ES-I3 (cell line): ENCODE measurements around the gene SPTLC2.
"Not testable (repeated sequence)": the region's sequence is repeated elsewhere in the genome, so short reads cannot be mapped to it uniquely, and the experiment has no call there.

Experiments used
- H3K36me3 ChIP-seq: 2 replicates; pipeline ENCODE4 v1.6.1; 2013; ENCODE audit warnings: mild to moderate bottlenecking, low read length, control low read depth, moderate library complexity; ENCODE audit not compliant: insufficient read depth
- H3K4me1 ChIP-seq: 2 replicates; pipeline ENCODE4 v1.6.1; 2013; ENCODE audit warnings: mild to moderate bottlenecking, control low read depth, low read length; ENCODE audit not compliant: insufficient read depth
- H3K9ac ChIP-seq: 2 replicates; pipeline ENCODE4 v1.6.1; 2013; ENCODE audit warnings: low read depth, mild to moderate bottlenecking, low read length, moderate library complexity
- H3K9me3 ChIP-seq: 2 replicates; pipeline ENCODE4 v1.6.1; 2013; ENCODE audit warnings: mild to moderate bottlenecking, low read length, moderate library complexity; ENCODE audit not compliant: control insufficient read depth, insufficient read depth

SPTLC2 gene

DNA sequence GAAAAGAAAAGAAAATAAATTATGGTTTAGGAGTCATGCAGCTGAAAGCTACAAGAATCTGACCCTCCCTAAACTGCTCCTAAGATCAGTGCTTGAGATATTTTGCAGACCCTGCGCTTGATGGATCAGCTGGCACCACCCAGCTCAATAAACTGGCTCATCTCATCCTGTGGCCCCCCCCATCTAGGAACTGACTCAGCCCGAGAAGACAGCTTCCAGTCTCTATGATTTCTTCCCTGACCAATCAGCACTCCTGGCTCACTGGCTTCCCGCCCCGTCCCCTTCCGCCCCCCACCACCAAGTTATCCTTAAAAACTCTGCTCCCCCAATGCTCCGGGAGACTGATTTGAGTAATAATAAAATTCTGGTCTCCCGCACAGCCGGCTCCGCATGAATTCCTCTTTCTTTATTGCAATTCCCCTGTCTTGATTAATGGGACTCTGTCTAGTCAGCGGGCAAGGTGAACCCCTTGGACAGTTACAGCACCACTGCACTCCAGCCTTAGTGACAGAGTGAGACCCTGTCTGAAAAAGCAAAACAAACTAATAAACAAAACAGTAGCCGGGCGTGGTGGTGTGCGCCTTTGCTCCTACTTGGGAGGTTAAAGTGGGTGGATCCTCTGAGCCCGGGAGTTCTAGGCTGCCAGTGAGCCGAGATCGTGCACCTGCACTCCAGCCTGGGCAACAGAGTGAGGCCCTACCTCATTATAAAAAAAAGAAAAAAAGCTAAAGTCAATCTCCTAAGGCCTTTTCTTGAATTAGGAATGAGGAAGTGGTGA is 24.5 kb upstream of the SPTLC2 start:
- Histone ChIP-seq H3K36me3 (no peaks in the 10 kb centered on the region), H3K9me3 (no peaks in the 10 kb centered on the region), H3K9ac (no peak overlapping the region), H3K4me1 (no peaks in the 10 kb centered on the region; the same call in 1 of the 2 replicates)

DNA sequence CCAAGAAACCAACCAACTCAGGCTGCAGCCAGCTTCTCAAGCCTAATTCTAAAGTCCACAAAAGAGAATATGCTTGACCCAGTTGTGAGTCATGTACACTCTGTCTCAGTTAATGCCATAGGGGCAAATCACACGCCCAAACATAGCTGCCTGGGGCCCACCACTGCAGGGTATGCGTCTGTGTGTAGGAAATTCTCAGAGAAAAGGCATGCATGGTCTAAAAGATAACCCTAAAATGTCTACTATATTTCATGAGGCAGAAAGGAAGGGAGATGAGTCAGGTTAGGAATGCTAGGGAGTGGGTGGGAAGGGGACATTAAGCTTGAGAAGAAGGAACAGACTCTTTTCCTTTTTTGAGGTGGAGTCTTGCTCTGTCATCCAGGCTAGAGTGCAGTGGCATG is 22.3 kb upstream of the SPTLC2 start:
- Histone ChIP-seq H3K9ac (no peak overlapping the region), H3K4me1 (no peaks in the 10 kb centered on the region; the same call in 1 of the 2 replicates)

DNA sequence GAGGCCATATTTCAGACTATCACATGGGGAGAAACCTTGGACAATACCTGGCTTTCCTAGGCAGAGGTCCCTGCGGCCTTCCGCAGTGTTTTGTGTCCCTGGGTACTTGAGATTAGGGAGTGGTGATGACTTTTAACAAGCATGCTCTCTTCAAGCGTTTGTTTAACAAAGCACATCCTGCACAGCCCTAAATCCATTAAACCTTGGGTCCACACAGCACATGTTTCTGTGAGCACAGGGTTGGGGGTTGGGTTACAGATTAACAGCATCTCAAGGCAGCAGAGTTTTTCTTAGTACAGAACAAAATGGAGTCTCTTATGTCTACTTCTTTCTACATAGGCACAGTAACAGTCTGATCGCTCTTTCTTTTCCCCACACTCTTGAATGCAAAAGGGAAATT is 19.4 kb upstream of the SPTLC2 start:
- not testable (repeated sequence) for H3K9ac ChIP-seq, H3K36me3 ChIP-seq, H3K4me1 ChIP-seq
- H3K9me3 ChIP-seq: peaks cover 18% of the 10 kb centered on the region; the same call in 1 of the 2 replicates

More for the DNA sequence above, 22.3 kb upstream of the SPTLC2 start:
- H3K36me3 ChIP-seq: no peaks in the 10 kb centered on the region
- H3K9me3 ChIP-seq: peaks cover 6% of the 10 kb centered on the region; the same call in 1 of the 2 replicates

DNA sequence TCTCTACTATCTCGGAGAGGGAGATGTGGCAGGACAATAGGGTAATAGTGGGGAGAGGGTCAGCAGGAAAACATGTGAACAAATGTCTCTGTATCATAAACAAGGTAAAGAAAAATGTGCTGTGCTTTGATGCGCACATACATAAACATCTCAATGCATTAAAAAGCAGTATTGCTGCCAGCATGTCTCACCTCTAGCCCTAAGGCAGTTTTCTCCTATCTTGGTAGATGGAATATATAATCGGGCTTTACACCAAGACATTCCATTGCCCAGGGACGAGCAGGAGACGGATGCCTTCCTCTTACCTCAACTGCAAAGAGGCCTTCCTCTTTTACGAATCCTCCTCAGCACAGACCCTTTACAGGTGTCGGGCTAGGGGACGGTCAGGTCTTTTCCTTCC is 19.0 kb upstream of the SPTLC2 start:
- H3K9me3 ChIP-seq: peaks cover 18% of the 10 kb centered on the region; the same call in 1 of the 2 replicates
- not testable (repeated sequence) for H3K9ac ChIP-seq, H3K36me3 ChIP-seq, H3K4me1 ChIP-seq

DNA sequence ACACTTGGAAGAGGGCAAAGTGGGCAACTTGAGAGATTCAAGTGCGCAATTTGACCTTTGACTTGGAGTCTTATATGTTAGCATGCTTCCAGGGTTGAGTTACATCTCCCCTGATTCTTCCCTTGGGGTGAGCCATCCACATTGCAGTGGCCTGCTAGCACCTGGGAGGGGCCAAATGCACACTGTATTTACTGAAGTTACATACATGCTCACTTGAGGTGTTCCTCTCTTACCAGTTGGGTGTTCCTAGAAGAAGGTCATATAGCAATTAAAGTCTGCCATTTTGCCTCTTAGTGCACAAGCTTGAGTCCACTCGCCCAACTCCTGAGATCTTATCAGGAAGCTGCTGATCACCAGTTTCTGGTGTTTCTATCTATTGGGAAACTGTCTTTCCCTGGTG is 13.7 kb upstream of the SPTLC2 start:
- no peak overlapping the region for H3K9ac ChIP-seq
- peaks cover 18% of the 10 kb centered on the region; the same call in 1 of the 2 replicates for H3K9me3 ChIP-seq
- H3K4me1 ChIP-seq: no peaks in the 10 kb centered on the region
- H3K36me3 ChIP-seq: no peaks in the 10 kb centered on the region

DNA sequence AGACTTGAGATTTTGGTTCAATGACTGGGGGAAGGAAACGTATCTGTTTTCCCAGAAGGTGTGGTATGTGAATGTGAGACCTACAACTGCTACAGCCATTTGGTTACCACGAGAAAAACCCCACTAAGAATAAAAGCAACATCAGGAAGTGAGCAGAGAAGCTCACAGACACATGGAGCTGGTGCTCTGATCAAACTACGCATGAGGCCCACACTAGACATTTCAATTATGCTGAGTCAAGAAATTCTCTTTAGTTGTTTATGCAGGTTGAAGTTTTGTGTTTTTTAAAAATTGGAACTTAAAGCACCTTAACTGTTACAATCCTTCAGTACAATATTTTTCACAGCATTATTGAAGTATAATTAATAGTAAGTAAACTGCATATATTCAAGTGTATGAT is 8.9 kb upstream of the SPTLC2 start:
- no peaks in the 10 kb centered on the region for H3K4me1 ChIP-seq
- H3K9me3 ChIP-seq: no peaks in the 10 kb centered on the region
- H3K9ac ChIP-seq: no peak overlapping the region
- H3K36me3 ChIP-seq: no peaks in the 10 kb centered on the region

DNA sequence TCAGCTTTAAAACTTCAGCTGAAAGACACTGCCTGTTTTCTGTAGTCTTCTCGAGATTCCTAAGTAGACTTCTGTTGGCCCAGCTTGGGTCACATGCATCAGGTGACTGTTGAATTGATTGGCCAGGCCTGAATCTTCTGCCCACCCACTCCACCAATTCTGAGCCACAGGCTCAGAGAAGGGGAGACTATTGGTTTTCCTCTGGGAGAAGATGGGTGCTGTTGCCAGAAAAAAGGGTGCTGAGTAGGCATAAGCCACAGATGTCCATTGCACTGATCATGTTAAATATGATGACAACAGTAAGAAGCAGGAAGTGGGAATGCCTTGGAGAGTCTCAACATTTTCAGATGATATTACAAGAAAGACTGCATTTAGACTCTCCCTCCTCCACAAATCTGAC is 6.8 kb upstream of the SPTLC2 start:
- Histone ChIP-seq H3K9me3 (no peaks in the 10 kb centered on the region), H3K9ac (no peak overlapping the region), H3K36me3 (no peaks in the 10 kb centered on the region), H3K4me1 (no peaks in the 10 kb centered on the region)

DNA sequence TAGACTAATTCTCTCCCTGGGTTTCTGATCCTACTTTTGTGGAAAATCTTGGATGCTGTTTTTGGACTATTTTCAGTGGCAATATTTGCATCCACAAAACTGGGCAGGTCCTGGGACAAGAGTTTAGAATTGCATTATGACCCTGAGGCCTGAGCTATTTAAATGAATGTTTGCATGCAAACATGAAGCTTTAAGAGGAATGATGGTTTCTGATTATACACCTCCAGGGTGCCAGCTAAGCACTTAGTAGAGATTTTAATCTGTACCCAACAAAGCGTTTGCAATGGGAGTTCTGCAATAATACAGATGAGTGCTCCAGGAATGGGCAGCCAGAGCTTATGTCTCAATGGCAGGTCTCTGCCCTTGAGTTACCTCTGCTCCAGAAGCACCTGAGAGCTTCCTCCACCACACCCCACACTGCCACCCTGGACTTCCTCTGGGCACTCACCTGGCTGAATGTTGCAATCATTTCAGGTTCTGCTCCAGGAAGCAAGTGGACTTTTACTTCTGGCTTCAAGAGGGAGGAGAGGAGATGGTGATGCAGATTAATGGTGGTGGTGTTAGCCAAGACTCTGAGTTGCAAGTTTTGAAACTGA is 6.0 kb upstream of the SPTLC2 start:
- Histone ChIP-seq H3K9ac (no peak overlapping the region), H3K36me3 (no peaks in the 10 kb centered on the region), H3K9me3 (no peaks in the 10 kb centered on the region), H3K4me1 (no peaks in the 10 kb centered on the region; the same call in 1 of the 2 replicates)

DNA sequence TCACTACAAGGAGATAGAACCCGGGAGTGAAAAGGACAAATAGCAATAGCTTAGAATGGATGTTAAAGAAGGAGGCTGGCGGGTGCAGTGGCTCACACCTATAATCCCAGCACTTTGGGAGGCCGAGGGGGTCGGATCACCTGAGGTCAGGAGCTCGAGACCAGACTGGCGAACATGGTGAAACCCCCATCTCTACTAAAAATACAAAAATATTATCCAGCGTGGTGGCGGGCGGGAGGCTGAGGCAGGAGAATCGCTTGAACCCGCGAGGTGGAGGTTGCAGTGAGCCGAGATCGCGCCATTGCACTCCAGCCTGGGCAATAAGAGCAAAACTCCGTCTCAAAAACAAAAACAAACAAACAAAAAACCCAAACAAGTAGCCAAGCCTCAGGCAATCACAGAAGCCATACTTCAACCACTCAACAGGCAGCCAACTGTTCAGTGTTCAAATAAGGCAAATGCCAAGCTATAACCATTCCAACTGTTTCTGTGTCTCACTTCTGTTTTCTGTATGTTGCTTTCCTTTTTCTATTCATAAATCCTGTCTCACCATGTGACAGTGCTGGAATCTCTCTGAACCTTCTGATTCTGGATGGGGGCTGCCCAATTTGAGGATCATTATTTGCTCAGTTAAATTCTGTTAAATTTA is 3.9 kb upstream of the SPTLC2 start:
- Histone ChIP-seq H3K9me3 (no peaks in the 10 kb centered on the region), H3K36me3 (no peaks in the 10 kb centered on the region), H3K4me1 (no peaks in the 10 kb centered on the region; the same call in 1 of the 2 replicates), H3K9ac (no peak overlapping the region)

DNA sequence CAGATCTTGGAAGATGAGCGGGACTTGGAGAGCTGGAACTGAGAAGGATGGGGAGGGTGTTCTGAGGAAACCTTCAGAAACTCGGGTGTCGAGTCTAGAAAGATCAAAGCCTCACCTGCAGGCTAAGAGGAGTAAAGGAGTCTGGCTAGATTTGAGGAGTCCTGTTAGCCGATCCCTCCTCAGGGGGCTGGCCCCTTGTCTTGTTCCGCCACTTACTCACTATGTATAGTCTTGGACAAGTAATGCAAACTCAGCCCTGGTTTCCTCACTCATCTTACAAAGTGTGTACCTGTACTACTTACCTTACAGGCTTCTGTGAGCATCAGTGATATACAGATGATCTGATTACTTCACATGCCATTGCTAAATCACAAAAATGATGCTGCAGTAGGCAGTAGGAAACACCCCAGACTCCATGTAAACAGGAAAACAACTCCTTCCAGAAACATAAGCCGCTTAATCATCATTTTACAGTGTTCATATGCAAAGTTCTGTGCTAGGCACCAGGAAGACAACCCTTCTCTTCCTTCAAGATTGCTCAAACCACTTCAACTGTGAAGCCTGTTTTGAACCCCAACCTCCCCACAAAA is 2.0 kb upstream of the SPTLC2 start:
- H3K9ac ChIP-seq: no peak overlapping the region
- H3K9me3 ChIP-seq: no peaks in the 10 kb centered on the region
- no peaks in the 10 kb centered on the region; the same call in 1 of the 2 replicates for H3K4me1 ChIP-seq
- H3K36me3 ChIP-seq: no peaks in the 10 kb centered on the region

DNA sequence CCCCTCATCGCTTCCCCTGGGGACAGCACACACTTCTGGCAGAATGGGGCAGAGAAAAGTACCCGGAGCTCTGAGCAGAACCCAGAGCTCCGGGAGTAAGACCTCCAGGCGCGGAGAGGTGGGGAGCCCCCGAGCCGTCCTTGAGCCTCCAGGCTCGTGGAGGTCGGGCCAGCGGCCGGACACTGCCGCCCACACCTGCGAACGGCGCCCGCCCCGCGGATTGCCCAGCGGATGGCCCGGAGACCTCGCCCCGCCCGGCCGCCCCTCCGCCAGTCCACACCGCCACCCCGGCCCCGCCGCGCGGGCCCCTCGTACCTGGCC is 344 bp downstream of the SPTLC2 start:
- Histone ChIP-seq H3K4me1 (peaks cover 16% of the 10 kb centered on the region), H3K9ac (peak overlapping the region; percentile 95), H3K36me3 (no peaks in the 10 kb centered on the region), H3K9me3 (no peaks in the 10 kb centered on the region)

DNA sequence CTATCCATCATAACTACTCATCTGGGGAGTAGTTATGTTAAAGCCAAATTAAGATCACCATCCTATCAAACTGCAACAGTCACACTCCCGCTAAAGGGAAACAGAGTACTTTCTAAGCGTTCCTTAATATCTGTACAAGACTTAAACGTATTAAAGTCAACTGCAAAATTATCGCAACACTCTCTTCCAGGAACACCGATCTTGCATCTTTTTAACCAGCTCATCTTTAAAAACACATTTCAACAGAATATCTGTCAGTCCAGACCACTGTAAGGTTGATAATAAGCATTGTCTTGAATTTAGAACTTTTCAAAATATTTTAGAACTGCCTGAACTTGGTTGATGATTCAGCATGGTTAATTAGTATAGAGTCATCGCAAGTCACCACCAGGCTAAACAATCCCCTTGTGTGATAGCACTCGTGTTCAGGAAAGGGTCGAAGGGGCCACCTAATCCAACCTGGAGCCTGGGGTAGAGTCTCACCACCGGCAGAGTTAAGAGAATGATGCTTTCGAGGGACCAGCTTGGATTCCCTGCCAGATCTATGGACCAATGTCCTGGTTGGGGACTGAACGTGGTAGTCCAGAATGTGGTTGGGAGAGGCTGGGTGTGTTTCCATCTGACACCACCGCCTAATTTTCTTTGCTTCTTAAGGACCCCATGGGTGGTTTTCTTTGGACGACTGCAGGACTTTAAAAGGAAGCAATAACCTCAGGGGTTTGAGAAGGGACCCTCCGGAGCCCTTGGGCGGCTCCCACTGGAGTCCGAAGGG is 890 bp downstream of the SPTLC2 start:
- peak overlapping the region; percentile 95 for H3K9ac ChIP-seq
- no peaks in the 10 kb centered on the region for H3K36me3 ChIP-seq
- H3K9me3 ChIP-seq: no peaks in the 10 kb centered on the region
- H3K4me1 ChIP-seq: peaks cover 16% of the 10 kb centered on the region

DNA sequence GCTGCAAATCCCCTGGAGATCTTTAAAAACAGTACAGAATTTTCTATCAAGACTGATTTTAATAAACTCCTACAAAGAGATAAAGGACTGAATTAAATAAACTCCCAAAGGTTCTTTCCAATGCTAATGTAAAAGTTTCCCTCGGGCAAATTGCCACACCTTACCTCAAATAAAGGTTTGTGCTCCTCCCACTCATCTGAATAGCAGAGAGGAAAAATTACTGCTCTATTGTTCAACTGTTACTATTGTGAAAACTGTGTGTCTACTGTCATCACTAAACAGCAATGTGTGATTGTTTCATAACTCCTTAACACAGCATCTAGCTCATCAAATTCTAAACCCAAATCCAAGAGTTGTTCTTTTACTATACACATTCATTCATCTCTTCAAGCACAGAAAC is 3.2 kb downstream of the SPTLC2 start:
- Histone ChIP-seq H3K9ac (no peak overlapping the region), H3K9me3 (no peaks in the 10 kb centered on the region), H3K36me3 (no peaks in the 10 kb centered on the region), H3K4me1 (peaks cover 20% of the 10 kb centered on the region)

DNA sequence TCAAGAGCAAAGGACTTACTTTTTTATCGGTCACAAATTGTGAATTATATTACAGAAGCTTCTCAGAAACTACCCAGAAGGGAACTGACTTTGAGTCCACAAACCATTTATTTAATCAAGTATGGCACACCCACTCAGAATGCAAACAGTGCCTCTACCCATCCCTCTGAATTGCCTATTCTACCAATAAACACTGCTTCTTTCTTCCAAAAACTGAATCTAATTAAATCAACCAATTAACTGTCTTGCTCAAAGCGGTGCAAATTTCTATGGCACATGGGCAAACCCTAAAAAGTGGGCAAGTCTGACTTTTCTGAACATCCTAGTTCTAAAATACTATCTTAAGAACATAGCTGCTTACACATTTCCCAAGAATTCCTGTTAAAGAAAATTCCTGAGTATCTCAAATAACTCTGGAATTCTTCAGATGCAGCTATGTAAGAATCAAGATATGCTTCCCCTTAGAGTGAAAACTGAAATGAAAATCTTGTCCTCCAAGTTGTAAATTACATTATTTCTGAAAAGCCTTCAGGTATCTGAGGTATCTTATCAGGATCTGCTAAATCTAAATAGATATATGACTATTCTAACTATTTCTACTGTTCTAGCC is 4.3 kb downstream of the SPTLC2 start:
- Histone ChIP-seq H3K4me1 (peaks cover 24% of the 10 kb centered on the region), H3K36me3 (no peaks in the 10 kb centered on the region), H3K9me3 (no peaks in the 10 kb centered on the region), H3K9ac (no peak overlapping the region)
